Peyer's patch (tissue), 4 donors: ENCODE results near the gene PSD2. TPM values are rescaled to one million over a fixed set of nuclear protein-coding genes. Genes with fewer than 3 reads are reported as not detected.

Source experiments
- DNase-seq, 3 donors: peaks; one replicate each; pipeline ENCODE4 v3.0.0-alpha.2; 2017 to 2019
- H3K27ac ChIP-seq, 4 donors: fragments of 200-600 bp; sonication (generic); one replicate each; pipeline ENCODE4 v1.5.1; 2016 to 2019
- H3K27me3 ChIP-seq, 2 donors: fragments of 200-600 bp; sonication (generic); one replicate each; pipeline ENCODE4 v1.5.1; 2019
- H3K36me3 ChIP-seq, 3 donors: fragments of 200-600 bp; sonication (generic); one replicate each; pipeline ENCODE4 v1.5.1; 2016 to 2019
- H3K4me1 ChIP-seq, 4 donors: fragments of 200-600 bp; sonication (generic); one replicate each; pipeline ENCODE4 v1.5.1; 2016 to 2019
- H3K4me3 ChIP-seq, 4 donors: fragments of 200-600 bp; sonication (generic); 1 replicate in 3 of 4; 2 replicates in 1 of 4; pipeline ENCODE4 v1.5.1; 2016 to 2019; ENCODE audit warnings: mild to moderate bottlenecking in 1 of 4
- H3K9me3 ChIP-seq, 4 donors: fragments of 200-600 bp; sonication (generic); one replicate each; pipeline ENCODE4 v1.5.1; 2016 to 2019; ENCODE audit warnings: mild to moderate bottlenecking in 1 of 4
- CTCF ChIP-seq, 6 experiments: fragments of 450-650 bp in 4 of 6; fragments of 200-600 bp in 2 of 6; sonication (generic) in 1 of 6; IDR thresholded peaks; one replicate each; pipeline ENCODE4 v1.5.1; 2017 to 2019; ENCODE audit warnings: antibody characterized with exemption in 6 of 6, mild to moderate bottlenecking in 3 of 6, moderate library complexity in 1 of 6
- POLR2A ChIP-seq, 2 donors: fragments of 450-650 bp; IDR thresholded peaks; one replicate each; pipeline ENCODE4 v1.5.1; 2017; ENCODE audit warnings: antibody characterized with exemption in 2 of 2, mild to moderate bottlenecking in 2 of 2, moderate library complexity in 2 of 2
- total RNA-seq, 4 donors: library from RNA; depleted of rRNA; stranded (reverse); fragments of >200 nt; gene quantifications; one replicate each; pipeline ENCODE4 v1.1.0, GENCODE V29; 2016

The PSD2 gene
- total RNA-seq, 4 donors from 2014 or later: not detected

GRCh38 chr5:139867581-139867980 lies 72.0 kb downstream of the PSD2 start:
- no peaks in the 10 kb centered on the region for H3K36me3 ChIP-seq
- H3K27me3 ChIP-seq: no peaks in the 10 kb centered on the region
- no peaks in the 10 kb centered on the region for H3K4me1 ChIP-seq
- no peaks in the 10 kb centered on the region for H3K9me3 ChIP-seq
- H3K27ac ChIP-seq: no peak overlapping the region
- H3K4me3 ChIP-seq: no peak overlapping the region
- DNase-seq: no peak
- TF ChIP-seq CTCF (IDR thresholded peaks at IDR 0.05): no peak
- no peak for TF ChIP-seq POLR2A (IDR thresholded peaks at IDR 0.05)

GRCh38 chr5:139869042-139869790 lies 73.6 kb downstream of the PSD2 start:
- TF ChIP-seq POLR2A (IDR thresholded peaks at IDR 0.05) (no peak), CTCF (IDR thresholded peaks at IDR 0.05) (no peak)
- no peaks in the 10 kb centered on the region for H3K4me1 ChIP-seq
- no peaks in the 10 kb centered on the region for H3K27me3 ChIP-seq
- no peak overlapping the region for H3K4me3 ChIP-seq
- H3K9me3 ChIP-seq: no peaks in the 10 kb centered on the region
- no peaks in the 10 kb centered on the region for H3K36me3 ChIP-seq
- no peak for DNase-seq
- H3K27ac ChIP-seq: no peak overlapping the region

GRCh38 chr5:139870677-139871076 lies 75.1 kb downstream of the PSD2 start:
- H3K4me1 ChIP-seq: no peaks in the 10 kb centered on the region
- no peaks in the 10 kb centered on the region for H3K27me3 ChIP-seq
- H3K27ac ChIP-seq: no peak overlapping the region
- H3K4me3 ChIP-seq: no peak overlapping the region
- no peaks in the 10 kb centered on the region for H3K36me3 ChIP-seq
- TF ChIP-seq CTCF (IDR thresholded peaks at IDR 0.05) (no peak), POLR2A (IDR thresholded peaks at IDR 0.05) (no peak)
- H3K9me3 ChIP-seq: no peaks in the 10 kb centered on the region
- no peak for DNase-seq

- DNase-seq: no peak
- TF ChIP-seq CTCF (IDR thresholded peaks at IDR 0.05): no peak
- TF ChIP-seq POLR2A (IDR thresholded peaks at IDR 0.05): no peak
- Histone ChIP-seq H3K36me3 (no peaks in the 10 kb centered on the region), H3K9me3 (no peaks in the 10 kb centered on the region), H3K4me3 (no peak overlapping the region), H3K4me1 (no peaks in the 10 kb centered on the region), H3K27me3 (no peaks in the 10 kb centered on the region), H3K27ac (no peak overlapping the region)
Measured at GRCh38 chr5:139871614-139872013, 76.0 kb downstream of the PSD2 start.

GRCh38 chr5:139872052-139872766 lies 76.6 kb downstream of the PSD2 start:
- TF ChIP-seq CTCF (IDR thresholded peaks at IDR 0.05) (no peak), POLR2A (IDR thresholded peaks at IDR 0.05) (no peak)
- H3K4me3 ChIP-seq: no peak overlapping the region
- H3K27me3 ChIP-seq: no peaks in the 10 kb centered on the region
- no peaks in the 10 kb centered on the region for H3K36me3 ChIP-seq
- DNase-seq: no peak
- no peaks in the 10 kb centered on the region for H3K4me1 ChIP-seq
- no peak overlapping the region for H3K27ac ChIP-seq
- no peaks in the 10 kb centered on the region for H3K9me3 ChIP-seq
